ENCODE measurements around the gene APBA2.

DNA sequence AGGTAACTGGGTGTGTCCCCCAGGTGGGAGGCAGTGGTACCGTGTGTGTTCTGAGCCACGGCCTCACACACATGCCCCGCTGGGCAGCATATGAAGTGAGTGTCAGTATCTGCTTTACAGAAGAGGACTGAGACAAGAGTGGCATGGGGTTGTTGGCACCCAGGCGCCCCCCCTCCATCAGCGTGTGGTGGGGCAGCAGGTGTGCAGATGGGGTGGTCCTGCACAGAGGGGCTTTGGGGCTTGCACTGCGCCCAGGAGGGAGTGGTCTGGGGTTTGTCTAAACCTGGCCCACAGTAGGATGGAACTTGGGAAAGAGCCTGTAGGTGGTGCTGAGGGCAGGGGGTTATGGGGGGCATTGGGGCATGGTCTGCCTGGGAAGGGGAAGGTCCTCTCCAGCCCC is 176.0 kb downstream of the APBA2 start:
- TF ChIP-seq, protein P1, sequence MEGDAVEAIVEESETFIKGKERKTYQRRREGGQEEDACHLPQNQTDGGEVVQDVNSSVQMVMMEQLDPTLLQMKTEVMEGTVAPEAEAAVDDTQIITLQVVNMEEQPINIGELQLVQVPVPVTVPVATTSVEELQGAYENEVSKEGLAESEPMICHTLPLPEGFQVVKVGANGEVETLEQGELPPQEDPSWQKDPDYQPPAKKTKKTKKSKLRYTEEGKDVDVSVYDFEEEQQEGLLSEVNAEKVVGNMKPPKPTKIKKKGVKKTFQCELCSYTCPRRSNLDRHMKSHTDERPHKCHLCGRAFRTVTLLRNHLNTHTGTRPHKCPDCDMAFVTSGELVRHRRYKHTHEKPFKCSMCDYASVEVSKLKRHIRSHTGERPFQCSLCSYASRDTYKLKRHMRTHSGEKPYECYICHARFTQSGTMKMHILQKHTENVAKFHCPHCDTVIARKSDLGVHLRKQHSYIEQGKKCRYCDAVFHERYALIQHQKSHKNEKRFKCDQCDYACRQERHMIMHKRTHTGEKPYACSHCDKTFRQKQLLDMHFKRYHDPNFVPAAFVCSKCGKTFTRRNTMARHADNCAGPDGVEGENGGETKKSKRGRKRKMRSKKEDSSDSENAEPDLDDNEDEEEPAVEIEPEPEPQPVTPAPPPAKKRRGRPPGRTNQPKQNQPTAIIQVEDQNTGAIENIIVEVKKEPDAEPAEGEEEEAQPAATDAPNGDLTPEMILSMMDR (optimal IDR thresholded peaks at IDR 0.05 in 1 of 3, IDR thresholded peaks at IDR 0.05 in 1 of 3, conservative IDR thresholded peaks at IDR 0.05 in 1 of 3; ENCODE audit: extremely low read depth in 1 of 3, insufficient read depth in 2 of 3, low read length in 3 of 3): no peak
- TF ChIP-seq EZH2 (IDR thresholded peaks at IDR 0.05; ENCODE audit: low read length): no peak
